Gastroesophageal sphincter (tissue), 3 donors: ENCODE results near the gene CHST3.

ENCODE experiments used
- CTCF ChIP-seq, 4 experiments: fragments of 200-600 bp in 2 of 4; fragments of 450-650 bp in 2 of 4; sonication (generic) in 1 of 4; IDR thresholded peaks; one replicate each; pipeline ENCODE4 v1.5.1; 2017 to 2019; ENCODE audit warnings: antibody characterized with exemption in 4 of 4, mild to moderate bottlenecking in 2 of 4, moderate library complexity in 2 of 4
- EP300 ChIP-seq: sonication (generic); formaldehyde crosslinking; IDR thresholded peaks from one replicate; pipeline ENCODE4 v1.6.1; 2017; ENCODE audit warnings: antibody characterized with exemption, mild to moderate bottlenecking
- POLR2A ChIP-seq, 2 donors: fragments of 450-650 bp; IDR thresholded peaks; one replicate each; pipeline ENCODE4 v1.6.1; 2017; ENCODE audit warnings: antibody characterized with exemption in 2 of 2, mild to moderate bottlenecking in 2 of 2, moderate library complexity in 1 of 2
- POLR2AphosphoS5 ChIP-seq: sonication (generic); formaldehyde crosslinking; IDR thresholded peaks from one replicate; pipeline ENCODE4 v1.6.1; 2017; ENCODE audit warnings: antibody characterized with exemption

DNA sequence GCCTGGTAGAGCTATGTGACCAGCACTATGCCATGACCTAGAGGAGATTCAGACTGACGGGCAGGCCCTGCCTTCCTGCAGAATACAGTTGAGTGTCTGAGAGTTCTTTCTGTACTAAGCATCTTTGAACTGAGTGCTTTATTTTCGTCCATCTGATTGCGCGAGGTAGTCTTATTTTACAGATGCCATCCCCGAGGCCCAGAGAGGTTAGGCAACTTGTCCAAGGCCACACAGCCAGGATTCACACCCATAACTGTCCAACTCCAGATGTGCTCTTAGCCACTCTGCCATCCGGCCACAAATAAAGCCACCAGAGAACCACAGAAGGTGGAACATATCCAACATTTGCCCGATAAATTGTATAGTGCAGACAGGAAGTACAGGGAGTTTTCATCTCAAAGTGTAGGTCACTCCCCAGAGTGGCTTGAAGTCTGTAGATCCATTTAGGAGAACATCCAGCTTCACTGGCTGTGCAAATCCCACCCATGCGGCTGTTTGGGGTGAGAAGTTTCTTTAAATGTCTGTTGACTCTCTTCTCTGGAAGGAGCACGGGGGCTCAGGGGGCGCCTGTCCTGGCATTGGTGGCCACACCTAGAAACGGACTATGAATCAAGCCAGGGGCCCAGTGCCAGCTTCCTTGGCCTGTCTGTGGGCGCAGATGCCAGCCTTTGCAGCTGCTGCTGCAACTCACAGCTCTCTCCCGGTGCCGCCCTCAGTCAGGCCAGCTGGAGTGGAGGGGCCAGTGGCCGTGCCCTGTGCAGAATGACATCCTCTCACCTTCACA lies 11.1 kb downstream of the CHST3 start:
- TF ChIP-seq CTCF (IDR thresholded peaks at IDR 0.05) (no peak), POLR2A (IDR thresholded peaks at IDR 0.05) (no peak), POLR2AphosphoS5 (no peak), EP300 (no peak)
